Measurements from ENCODE around the gene PRR16. TPM values are rescaled to one million over a fixed set of nuclear protein-coding genes. Genes with fewer than 3 reads are reported as not detected.

Gene PRR16
- total RNA-seq, 1 donor from 2014 or later, result 19.6 TPM

GRCh38 chr5:120533581-120533980 lies 69.5 kb downstream of the PRR16 start:
- DNase-seq (ENCODE audit: extremely low spot score in 2 of 2), result no peak
- Histone ChIP-seq H3K9me3 (no peaks in the 10 kb centered on the region), H3K27ac (peak overlapping the region; percentile 60)

GRCh38 chr5:120535900-120536299 lies 71.8 kb downstream of the PRR16 start:
- H3K27me3 ChIP-seq, result no peaks in the 10 kb centered on the region
- H3K9me3 ChIP-seq, result no peaks in the 10 kb centered on the region
- intact Hi-C loops (cut with DNase I), result no loop called here
- no peak overlapping the region for H3K4me3 ChIP-seq
- H3K36me3 ChIP-seq, result no peaks in the 10 kb centered on the region
- H3K27ac ChIP-seq, result no peak overlapping the region
- no peak for DNase-seq (ENCODE audit: extremely low spot score in 2 of 2)
- TF ChIP-seq POLR2A (IDR thresholded peaks at IDR 0.05) (no peak), CTCF (IDR thresholded peaks at IDR 0.05) (no peak), POLR2AphosphoS5 (IDR thresholded peaks at IDR 0.05; ENCODE audit: insufficient read depth in 1 of 2, low read depth in 1 of 2) (no peak)
- H3K4me1 ChIP-seq, result peaks cover 12% of the 10 kb centered on the region

More at GRCh38 chr5:120533581-120533980, 69.5 kb downstream of the PRR16 start:
- no peak overlapping the region for H3K4me3 ChIP-seq
- H3K4me1 ChIP-seq, result peaks cover 17% of the 10 kb centered on the region
- intact Hi-C loops (cut with DNase I), result no loop called here
- H3K36me3 ChIP-seq, result no peaks in the 10 kb centered on the region
- H3K27me3 ChIP-seq, result no peaks in the 10 kb centered on the region
- TF ChIP-seq CTCF (IDR thresholded peaks at IDR 0.05) (no peak), POLR2AphosphoS5 (IDR thresholded peaks at IDR 0.05; ENCODE audit: insufficient read depth in 1 of 2, low read depth in 1 of 2) (no peak), POLR2A (IDR thresholded peaks at IDR 0.05) (no peak)

GRCh38 chr5:120538149-120538548 lies 74.0 kb downstream of the PRR16 start:
- Histone ChIP-seq H3K4me1 (no peaks in the 10 kb centered on the region), H3K36me3 (no peaks in the 10 kb centered on the region), H3K9me3 (no peaks in the 10 kb centered on the region), H3K4me3 (no peak overlapping the region), H3K27ac (no peak overlapping the region), H3K27me3 (no peaks in the 10 kb centered on the region)
- no peak for TF ChIP-seq CTCF (IDR thresholded peaks at IDR 0.05)
- no peak for TF ChIP-seq POLR2AphosphoS5 (IDR thresholded peaks at IDR 0.05; ENCODE audit: insufficient read depth in 1 of 2, low read depth in 1 of 2)
- no peak for TF ChIP-seq POLR2A (IDR thresholded peaks at IDR 0.05)
- intact Hi-C loops (cut with DNase I), result no loop called here
- DNase-seq (ENCODE audit: extremely low spot score in 2 of 2), result no peak

- Histone ChIP-seq H3K27me3 (no peaks in the 10 kb centered on the region), H3K36me3 (no peaks in the 10 kb centered on the region), H3K27ac (no peak overlapping the region), H3K4me1 (no peaks in the 10 kb centered on the region), H3K4me3 (no peak overlapping the region), H3K9me3 (no peaks in the 10 kb centered on the region)
- intact Hi-C loops (cut with DNase I), result no loop called here
- DNase-seq (ENCODE audit: extremely low spot score in 2 of 2), result no peak
- TF ChIP-seq POLR2AphosphoS5 (IDR thresholded peaks at IDR 0.05; ENCODE audit: insufficient read depth in 1 of 2, low read depth in 1 of 2), result no peak
- TF ChIP-seq POLR2A (IDR thresholded peaks at IDR 0.05), result no peak
- TF ChIP-seq CTCF (IDR thresholded peaks at IDR 0.05), result no peak
These were observed 74.5 kb downstream of the PRR16 start for GRCh38 chr5:120538644-120539043.

GRCh38 chr5:120539471-120539870 lies 75.4 kb downstream of the PRR16 start:
- no peaks in the 10 kb centered on the region for H3K9me3 ChIP-seq
- no peak for TF ChIP-seq POLR2A (IDR thresholded peaks at IDR 0.05)
- no peak for TF ChIP-seq CTCF (IDR thresholded peaks at IDR 0.05)
- TF ChIP-seq POLR2AphosphoS5 (IDR thresholded peaks at IDR 0.05; ENCODE audit: insufficient read depth in 1 of 2, low read depth in 1 of 2), result no peak
- no peaks in the 10 kb centered on the region for H3K27me3 ChIP-seq
- intact Hi-C loops (cut with DNase I), result no loop called here
- no peak for DNase-seq (ENCODE audit: extremely low spot score in 2 of 2)
- H3K27ac ChIP-seq, result no peak overlapping the region
- H3K4me3 ChIP-seq, result no peak overlapping the region
- H3K36me3 ChIP-seq, result no peaks in the 10 kb centered on the region
- no peaks in the 10 kb centered on the region for H3K4me1 ChIP-seq
